ENCODE measurements around the gene LYRM4.

The LYRM4 gene

DNA sequence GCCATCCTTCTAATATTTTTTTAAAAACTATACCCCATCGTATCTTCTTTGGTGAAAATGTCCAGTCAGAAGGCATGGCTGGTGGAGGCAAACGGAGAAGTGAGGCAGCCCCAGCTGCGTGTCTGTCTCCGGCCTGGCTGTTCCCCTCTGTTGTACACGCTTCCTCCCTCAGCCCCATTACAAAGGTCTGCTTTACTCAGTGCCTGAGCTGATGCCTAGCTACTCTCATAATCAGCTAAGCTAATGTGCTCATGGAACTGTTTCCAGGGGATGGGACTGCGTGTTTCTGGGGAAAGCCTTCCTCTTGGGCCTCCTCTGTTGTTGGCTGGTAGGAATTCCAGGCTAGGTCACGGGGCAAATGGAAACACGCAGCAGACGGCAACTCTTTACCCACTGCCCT lies 108.3 kb downstream of the LYRM4 start:
- Histone ChIP-seq H3K4me1 (no peaks in the 10 kb centered on the region), H3K36me3 (ENCODE audit: control insufficient read depth, insufficient read depth, low read length) (no peaks in the 10 kb centered on the region), H3K9ac (no peak overlapping the region), H3K9me3 (ENCODE audit: control insufficient read depth, low read length) (no peaks in the 10 kb centered on the region), H3K4me3 (ENCODE audit: low read depth, low read length) (no peak overlapping the region), H3K27ac (no peak overlapping the region), H3K79me2 (no peaks in the 10 kb centered on the region), H2AFZ (no peak overlapping the region), H3K27me3 (ENCODE audit: control insufficient read depth, insufficient read depth, low read length) (no peaks in the 10 kb centered on the region), H3K4me2 (ENCODE audit: low read length) (no peak overlapping the region)
- TF ChIP-seq CTCF (IDR thresholded peaks at IDR 0.05), result no peak

- Histone ChIP-seq H2AFZ (no peak overlapping the region), H3K79me2 (no peaks in the 10 kb centered on the region), H3K36me3 (ENCODE audit: control insufficient read depth, insufficient read depth, low read length) (no peaks in the 10 kb centered on the region), H3K9me3 (ENCODE audit: control insufficient read depth, low read length) (no peaks in the 10 kb centered on the region), H3K4me3 (ENCODE audit: low read depth, low read length) (no peak overlapping the region), H3K4me2 (ENCODE audit: low read length) (no peak overlapping the region), H3K4me1 (no peaks in the 10 kb centered on the region), H3K27ac (no peak overlapping the region), H3K27me3 (ENCODE audit: control insufficient read depth, insufficient read depth, low read length) (no peaks in the 10 kb centered on the region), H3K9ac (no peak overlapping the region)
- TF ChIP-seq CTCF (IDR thresholded peaks at IDR 0.05), result no peak
These were observed 108.8 kb downstream of the LYRM4 start for GRCh38 chr6:5151955-5152401.

- Histone ChIP-seq H3K27me3 (ENCODE audit: control insufficient read depth, insufficient read depth, low read length) (no peaks in the 10 kb centered on the region), H3K9ac (no peak overlapping the region), H3K27ac (no peak overlapping the region), H3K36me3 (ENCODE audit: control insufficient read depth, insufficient read depth, low read length) (no peaks in the 10 kb centered on the region), H3K4me1 (no peaks in the 10 kb centered on the region), H3K79me2 (no peaks in the 10 kb centered on the region), H3K4me3 (ENCODE audit: low read depth, low read length) (no peak overlapping the region), H3K9me3 (ENCODE audit: control insufficient read depth, low read length) (no peaks in the 10 kb centered on the region), H3K4me2 (ENCODE audit: low read length) (no peak overlapping the region), H2AFZ (no peak overlapping the region)
- no peak for TF ChIP-seq CTCF (IDR thresholded peaks at IDR 0.05)
These were observed 109.3 kb downstream of the LYRM4 start for GRCh38 chr6:5151360-5151954.

DNA sequence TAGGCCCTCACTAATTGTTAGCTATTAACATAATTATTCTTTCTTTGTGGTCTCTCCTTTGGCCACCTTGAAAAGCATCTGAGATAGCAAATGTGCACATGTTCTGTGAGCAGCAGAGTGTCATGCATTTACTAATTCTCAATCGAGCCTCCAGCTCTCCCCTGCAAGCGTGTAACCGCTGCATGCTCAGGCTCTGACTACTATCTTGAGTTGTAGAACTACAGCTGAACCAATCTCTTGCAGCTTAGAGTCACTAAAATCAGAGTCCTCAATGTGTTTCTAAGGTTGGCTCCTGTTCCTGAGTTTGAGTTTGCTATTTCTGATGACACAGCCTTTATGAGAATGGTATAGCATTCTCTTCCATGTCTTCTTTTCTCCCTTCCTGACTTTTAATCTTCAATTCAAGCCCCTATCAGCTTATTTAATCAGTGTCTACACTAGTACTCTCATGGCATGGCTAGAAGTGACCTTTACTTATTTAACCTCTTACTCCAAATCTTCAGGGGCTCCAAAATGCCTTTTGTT lies 110.1 kb downstream of the LYRM4 start:
- no peaks in the 10 kb centered on the region for H3K36me3 ChIP-seq (ENCODE audit: control insufficient read depth, insufficient read depth, low read length)
- no peaks in the 10 kb centered on the region for H3K9me3 ChIP-seq (ENCODE audit: control insufficient read depth, low read length)
- no peaks in the 10 kb centered on the region for H3K4me1 ChIP-seq
- H3K27ac ChIP-seq, result no peak overlapping the region
- no peaks in the 10 kb centered on the region for H3K27me3 ChIP-seq (ENCODE audit: control insufficient read depth, insufficient read depth, low read length)
- no peak overlapping the region for H2AFZ ChIP-seq
- H3K79me2 ChIP-seq, result no peaks in the 10 kb centered on the region
- H3K4me3 ChIP-seq (ENCODE audit: low read depth, low read length), result no peak overlapping the region
- no peak overlapping the region for H3K4me2 ChIP-seq (ENCODE audit: low read length)
- TF ChIP-seq CTCF (IDR thresholded peaks at IDR 0.05), result no peak
- no peak overlapping the region for H3K9ac ChIP-seq

GRCh38 chr6:5149891-5150290 lies 110.9 kb downstream of the LYRM4 start:
- no peaks in the 10 kb centered on the region for H3K27me3 ChIP-seq (ENCODE audit: control insufficient read depth, insufficient read depth, low read length)
- H3K9me3 ChIP-seq (ENCODE audit: control insufficient read depth, low read length), result no peaks in the 10 kb centered on the region
- no peak overlapping the region for H2AFZ ChIP-seq
- H3K4me1 ChIP-seq, result no peaks in the 10 kb centered on the region
- H3K36me3 ChIP-seq (ENCODE audit: control insufficient read depth, insufficient read depth, low read length), result no peaks in the 10 kb centered on the region
- H3K27ac ChIP-seq, result no peak overlapping the region
- H3K4me3 ChIP-seq (ENCODE audit: low read depth, low read length), result no peak overlapping the region
- TF ChIP-seq CTCF (IDR thresholded peaks at IDR 0.05), result no peak
- H3K9ac ChIP-seq, result no peak overlapping the region
- no peaks in the 10 kb centered on the region for H3K79me2 ChIP-seq
- H3K4me2 ChIP-seq (ENCODE audit: low read length), result no peak overlapping the region
